Activated CD8-positive, alpha-beta memory T cell treated with anti-CD3 and anti-CD28 coated beads, Interleukin-2, amount 50 U/mL, for 48 hours (primary cell): ENCODE data around the gene GALNT7.
"Not testable (repeated sequence)": the region's sequence is repeated elsewhere in the genome, so short reads cannot be mapped to it uniquely, and the experiment has no call there.

ENCODE experiments used
- DNase-seq: peaks from one replicate; pipeline ENCODE4 v3.0.0-alpha.2; 2020

GALNT7 gene

GRCh38 chr4:173168396-173169177 is at the start of gene GALNT7:
GALNT7 (plus strand) TSS chr4:173168811; CDS start chr4:173168836, 25 bp downstream.
- peak; percentile 82 for DNase-seq

GRCh38 chr4:173118819-173119218 is 49.8 kb upstream of the GALNT7 start:
- not testable (repeated sequence) for DNase-seq

DNA sequence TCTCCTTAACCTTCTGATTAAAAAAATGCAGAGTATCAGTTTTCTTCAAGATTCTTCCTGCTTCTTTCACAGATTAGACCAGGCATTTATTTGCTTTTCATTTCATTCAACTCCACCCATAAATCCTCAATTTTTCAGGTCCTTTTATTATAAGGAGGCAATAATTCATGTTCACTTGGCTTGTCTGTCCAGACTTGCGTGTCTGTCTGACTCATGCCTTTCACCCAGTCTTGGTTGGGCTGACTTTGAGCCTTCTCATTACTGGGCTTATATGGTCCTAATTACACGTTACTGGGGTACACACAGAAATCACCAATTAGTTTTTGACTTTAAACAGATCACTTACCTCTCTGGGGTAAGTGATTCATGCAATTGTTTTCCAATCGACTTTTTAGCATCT is 48.8 kb upstream of the GALNT7 start:
- no peak for DNase-seq

GRCh38 chr4:173121076-173121561 is 47.5 kb upstream of the GALNT7 start:
- no peak for DNase-seq

GRCh38 chr4:173124209-173124865 is 44.3 kb upstream of the GALNT7 start:
- DNase-seq: no peak

- DNase-seq: no peak
These were observed 43.3 kb upstream of the GALNT7 start for GRCh38 chr4:173125216-173125812.

DNA sequence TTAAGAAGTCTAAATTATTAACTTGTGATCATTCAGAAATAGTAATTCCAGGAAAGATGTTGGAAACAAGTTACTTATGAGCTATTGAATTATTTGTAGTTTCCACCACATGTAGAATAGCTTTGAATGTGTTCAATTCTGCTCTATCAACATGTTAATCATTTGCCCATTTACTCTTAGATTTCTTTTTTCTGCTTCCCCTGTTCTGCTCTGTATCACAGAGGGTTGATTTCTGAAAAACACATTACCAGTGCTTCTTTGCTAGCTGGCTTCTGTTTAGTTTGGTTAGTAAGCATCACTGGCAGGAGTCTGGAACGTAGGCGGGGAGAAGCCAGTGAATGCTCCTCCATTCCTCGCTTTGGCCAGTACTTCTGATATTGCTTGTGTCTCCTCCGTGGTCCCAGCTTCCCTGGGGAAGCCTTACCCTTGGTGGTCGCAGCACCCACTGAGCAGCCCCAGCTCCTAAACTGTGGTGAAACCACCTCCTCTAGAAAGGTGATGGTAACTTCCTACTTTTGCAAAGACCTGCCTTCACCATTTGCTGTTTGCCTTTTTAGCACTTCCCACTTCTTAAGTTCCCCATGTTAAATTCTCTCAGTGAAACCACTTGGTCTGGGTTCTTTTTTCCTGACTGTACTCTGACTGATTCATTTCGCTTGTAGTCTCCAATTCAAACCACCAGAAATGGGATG is 40.3 kb upstream of the GALNT7 start:
- DNase-seq: no peak

- DNase-seq: no peak
These were observed 37.9 kb upstream of the GALNT7 start for GRCh38 chr4:173130687-173131086.

DNA sequence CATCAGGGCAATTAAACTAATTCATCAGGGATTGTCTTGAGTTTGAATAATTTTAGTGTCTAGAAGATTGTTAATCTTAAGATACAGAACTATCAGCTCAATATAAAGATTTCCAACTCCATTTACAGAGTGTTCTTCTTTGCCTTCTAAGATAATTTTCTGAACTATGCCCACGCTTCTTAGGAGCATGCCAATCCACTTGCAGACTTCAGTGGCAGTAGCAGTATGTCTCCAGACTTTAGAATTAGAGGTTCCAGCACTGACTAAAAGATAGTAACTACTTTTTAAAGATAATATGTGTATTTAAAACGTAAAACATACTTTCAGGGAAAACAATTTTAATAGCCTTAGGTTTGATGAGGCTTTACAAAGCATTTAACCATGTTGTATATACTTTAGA is 34.2 kb upstream of the GALNT7 start:
- DNase-seq: no peak

GRCh38 chr4:173135241-173135847 is 33.3 kb upstream of the GALNT7 start:
- no peak for DNase-seq

DNA sequence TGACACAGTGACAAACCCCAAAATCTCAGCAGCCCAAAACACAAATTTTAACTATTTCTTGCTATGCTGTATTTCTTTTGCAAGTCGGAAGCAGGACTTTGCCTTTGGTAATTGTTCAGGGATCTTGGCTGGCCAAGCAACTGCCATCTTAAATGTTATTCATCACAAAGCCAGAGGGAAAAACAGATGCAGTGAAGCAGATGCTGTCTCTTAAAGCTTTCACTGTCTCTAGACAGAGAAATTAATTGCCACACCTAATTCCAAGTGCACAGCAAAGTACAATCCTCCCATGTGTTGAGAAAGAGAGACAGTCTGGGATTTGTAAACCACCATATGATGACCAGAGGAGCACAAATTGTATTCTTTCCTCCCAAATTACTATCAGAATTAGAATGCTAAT is 30.0 kb upstream of the GALNT7 start:
- no peak for DNase-seq

GRCh38 chr4:173139561-173139960 is 29.1 kb upstream of the GALNT7 start:
- DNase-seq: no peak

DNA sequence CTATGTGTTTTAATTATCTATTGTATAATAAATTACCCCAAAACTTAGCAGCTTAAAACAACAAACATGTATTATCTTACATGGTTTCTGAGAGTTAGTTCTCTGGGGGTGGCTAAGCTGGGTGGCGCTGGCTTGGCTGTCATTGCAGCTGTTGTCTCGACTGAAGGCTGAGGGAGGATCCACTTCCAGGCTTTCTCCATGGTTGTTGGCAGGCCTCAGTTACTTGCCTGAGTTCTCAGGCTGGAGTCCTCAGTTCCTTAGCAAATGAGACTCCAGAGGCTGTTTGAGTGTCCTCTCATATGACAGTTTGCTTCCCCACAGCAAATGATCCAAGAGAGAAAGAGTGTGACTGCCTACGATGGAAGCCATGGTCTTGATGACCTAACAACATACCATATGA is 23.5 kb upstream of the GALNT7 start:
- DNase-seq: no peak

- DNase-seq: no peak
These were observed 22.2 kb upstream of the GALNT7 start for GRCh38 chr4:173146456-173146855.

DNA sequence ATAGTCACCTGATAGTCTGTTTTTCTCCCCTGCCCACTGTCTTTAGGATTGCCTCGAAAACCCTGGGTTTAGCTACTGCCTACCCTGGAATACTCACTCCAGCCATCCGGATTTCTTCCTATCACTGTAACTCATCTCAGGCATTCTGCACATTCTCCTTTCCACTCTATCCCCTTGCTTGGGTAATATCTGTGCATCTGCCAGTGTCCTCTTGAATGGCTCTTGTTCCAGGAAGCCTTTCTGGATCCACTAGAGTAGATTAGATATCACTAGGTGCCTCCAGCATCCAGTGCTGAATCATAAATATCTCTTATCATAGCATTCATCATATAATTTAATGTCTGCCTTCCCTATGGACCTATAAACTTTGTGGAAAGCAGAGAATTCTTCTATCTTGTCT is 17.1 kb upstream of the GALNT7 start:
- DNase-seq: no peak

GRCh38 chr4:173152104-173152503 is 16.5 kb upstream of the GALNT7 start:
- no peak for DNase-seq

- no peak for DNase-seq
These were observed 15.2 kb upstream of the GALNT7 start for GRCh38 chr4:173153445-173153844.

DNA sequence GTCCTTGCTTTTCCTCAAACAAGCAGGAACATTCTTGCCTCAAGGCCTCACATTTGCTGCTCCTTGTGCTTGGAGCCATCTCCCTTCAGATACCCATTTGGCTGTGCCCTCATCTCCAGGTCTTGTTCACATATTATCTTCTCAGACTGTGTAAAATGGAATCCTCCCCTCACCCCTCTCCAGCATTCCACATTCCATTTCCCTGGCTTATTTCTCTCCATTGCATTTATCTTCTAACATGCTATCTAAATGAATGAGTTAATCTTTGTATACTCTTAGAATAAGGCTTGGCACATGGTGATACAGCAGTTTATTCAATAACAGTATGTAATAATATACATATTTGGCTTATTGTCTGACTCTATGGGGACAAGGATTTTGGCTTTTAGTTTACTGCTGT is 8.8 kb upstream of the GALNT7 start:
- DNase-seq: no peak

DNA sequence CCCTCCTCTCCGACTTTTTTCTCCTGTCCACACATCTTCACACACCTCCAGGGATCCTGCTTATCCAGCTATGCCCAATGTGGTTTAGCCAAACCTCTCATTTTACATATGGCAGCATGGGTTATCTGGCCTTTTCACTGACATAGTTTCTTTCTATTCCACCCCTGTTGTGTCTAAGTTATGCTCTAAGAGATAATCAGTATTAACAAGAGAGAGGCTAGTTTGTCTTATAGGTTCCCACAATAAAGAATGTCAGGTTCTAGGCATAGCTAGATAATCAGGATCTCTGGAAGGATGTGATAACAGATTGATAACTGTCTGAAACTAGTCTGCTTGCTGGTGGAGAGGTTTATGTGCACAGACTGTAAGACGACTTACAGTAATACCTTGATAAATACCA is 7.7 kb upstream of the GALNT7 start:
- no peak for DNase-seq

DNA sequence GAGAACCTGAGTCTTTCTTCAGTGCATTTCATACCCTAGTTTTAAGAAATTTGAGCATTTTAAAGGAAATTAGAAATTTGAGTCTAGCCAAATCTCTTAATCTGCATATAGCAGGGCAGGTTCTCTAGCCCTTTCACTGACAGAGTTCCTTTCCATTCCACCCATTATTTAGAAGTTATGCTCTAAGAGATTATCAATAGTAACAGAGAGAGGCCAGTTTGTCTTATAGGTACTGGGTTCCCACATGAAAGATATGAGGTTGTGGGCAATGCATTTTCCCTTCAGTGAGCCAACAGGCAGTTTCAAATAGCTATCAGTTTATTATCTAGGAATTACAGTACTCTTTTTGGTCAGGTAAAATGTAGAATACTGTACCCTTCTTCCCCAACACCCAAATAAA is 7.3 kb upstream of the GALNT7 start:
- DNase-seq: no peak

DNA sequence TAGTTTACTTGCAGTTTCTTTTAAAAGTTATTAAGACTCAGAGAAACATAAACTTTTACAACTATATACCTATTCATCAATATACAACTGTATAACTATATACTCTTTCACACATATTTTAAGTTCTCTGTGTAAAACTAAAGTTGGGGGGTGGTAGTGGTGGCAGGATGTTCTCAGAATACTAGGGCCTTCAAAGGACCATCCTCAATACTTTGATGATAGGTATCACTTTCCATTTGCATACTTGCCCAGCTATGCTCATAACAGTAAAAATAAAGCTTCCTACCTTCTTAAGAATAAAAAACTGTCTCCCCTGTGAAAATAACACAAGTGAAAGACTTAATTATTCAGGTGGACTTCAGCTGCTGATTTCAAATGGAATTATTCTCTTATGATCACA is 2.9 kb upstream of the GALNT7 start:
- DNase-seq: no peak

DNA sequence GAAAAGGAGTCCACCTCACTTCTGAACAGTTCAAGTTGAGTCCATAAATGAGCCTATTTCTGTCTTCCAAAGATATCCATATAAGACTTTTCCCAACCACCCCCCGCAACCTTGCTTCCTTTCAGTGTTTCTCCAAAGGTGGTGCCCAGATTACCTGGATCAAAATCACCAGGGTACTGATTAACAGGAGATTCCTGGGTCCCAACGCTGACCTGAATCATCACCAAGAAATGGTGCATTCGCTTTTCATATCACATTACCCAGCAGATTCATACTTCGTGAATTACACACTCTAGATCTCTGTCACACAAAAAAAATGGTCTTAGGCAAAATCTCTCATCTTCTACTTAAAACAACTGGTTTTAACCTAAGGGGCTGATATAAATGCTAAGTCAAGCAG is 2.1 kb upstream of the GALNT7 start:
- no peak for DNase-seq
